Lung (tissue), 12 donors: Measurements from ENCODE around the gene FAM131C. TPM values are rescaled to one million over a fixed set of nuclear protein-coding genes. Genes with fewer than 3 reads are reported as not detected.

ENCODE experiments used
- ATAC-seq: fragments of 200-7000 bp; cut with Tn5 transposase; one replicate; pipeline ENCODE4 v1.9.1; 2020; ENCODE audit warnings: moderate number of reproducible peaks; ENCODE audit not compliant: insufficient read depth, low FRiP score
- DNase-seq, 3 donors: peaks; one replicate each; pipeline ENCODE4 v3.0.0-alpha.2; 2013 to 2017
- H3K27ac ChIP-seq, 2 donors: one replicate each; pipeline ENCODE4 v1.5.1; 2013; ENCODE audit warnings: mild to moderate bottlenecking in 2 of 2, moderate library complexity in 2 of 2, control low read depth in 1 of 2, inconsistent platforms in 1 of 2, low read depth in 1 of 2, low read length in 1 of 2
- H3K27me3 ChIP-seq, 3 donors: one replicate each; pipeline ENCODE4 v1.5.1; 2013; ENCODE audit warnings: low read length in 2 of 3; ENCODE audit not compliant: control insufficient read depth in 3 of 3, insufficient read depth in 3 of 3
- H3K36me3 ChIP-seq, 4 donors: one replicate each; pipeline ENCODE4 v1.5.1; 2013; ENCODE audit warnings: low read length in 4 of 4, mild to moderate bottlenecking in 1 of 4, moderate library complexity in 1 of 4; ENCODE audit not compliant: control insufficient read depth in 4 of 4, insufficient read depth in 4 of 4
- H3K4me1 ChIP-seq, 5 donors: one replicate each; pipeline ENCODE4 v1.5.1; 2013; ENCODE audit warnings: low read length in 5 of 5, mild to moderate bottlenecking in 2 of 5, moderate library complexity in 1 of 5; ENCODE audit not compliant: control insufficient read depth in 5 of 5, insufficient read depth in 5 of 5
- H3K4me3 ChIP-seq: one replicate; pipeline ENCODE4 v1.5.1; 2013; ENCODE audit warnings: mild to moderate bottlenecking, control low read depth, moderate library complexity
- H3K9ac ChIP-seq, 2 donors: one replicate each; pipeline ENCODE4 v1.5.1; 2013; ENCODE audit warnings: low read length in 2 of 2, control low read depth in 1 of 2; ENCODE audit not compliant: insufficient read depth in 1 of 2
- H3K9me3 ChIP-seq, 4 donors: one replicate each; pipeline ENCODE4 v1.5.1; 2013; ENCODE audit warnings: low read length in 3 of 4, mild to moderate bottlenecking in 1 of 4, moderate library complexity in 1 of 4; ENCODE audit not compliant: control insufficient read depth in 4 of 4, insufficient read depth in 3 of 4
- CTCF ChIP-seq: IDR thresholded peaks from 2 replicates; pipeline ENCODE4 v1.5.1; 2012; ENCODE audit warnings: mild to moderate bottlenecking; ENCODE audit errors: control extremely low read depth, extremely low read depth
- WGBS, 2 donors: extraction: QIAGEN DNeasy Blood & Tissue Kit; methylation state at CpG; one replicate each; pipeline ENCODE4 v1.1.7; 2013; 5-methylcytosine and 5-hydroxymethylcytosine counted together
- polyA plus RNA-seq, 2 donors: library from polyadenylated mRNA; stranded (reverse); fragments of 200-250 nt; gene quantifications; one replicate each; pipeline ENCODE4 v1.2.1, GENCODE V29; 2013
- total RNA-seq, 2 donors: library from RNA; depleted of rRNA in 1 of 2; stranded (reverse); fragments of >200 nt in 1 of 2; gene quantifications; one replicate each; pipeline ENCODE4 v1.2.1, GENCODE V29; 2014 to 2021
- donor health status: control.
- donor health status: control.
- donor health status: Bipolar disorder and iron deficiency.
- donor health status: healthy.
- donor health status: DM: yes; HTN: yes; CAD: no.

Gene FAM131C
- total and polyA plus RNA-seq, 4 donors = not detected

- ATAC-seq = no peak
- Histone ChIP-seq H3K9ac (no peak overlapping the region), H3K27ac (no peak overlapping the region), H3K9me3 (no peaks in the 10 kb centered on the region), H3K4me3 (no peak overlapping the region), H3K36me3 (no peaks in the 10 kb centered on the region), H3K4me1 (peaks cover 0 to 5% (median 3%) of the 10 kb centered on the region in 5 donors), H3K27me3 (peaks cover 4 to 12% (median 6%) of the 10 kb centered on the region in 3 donors)
- 6 to 14% methylated on average over 23 to 49 of the region's 49 CpGs for WGBS, 2 donors
- TF ChIP-seq CTCF = no peak
- no peak for DNase-seq
These were observed 601 bp downstream of the FAM131C start for GRCh38 chr1:16072616-16073484.

GRCh38 chr1:16072095-16072494 is 1.4 kb downstream of the FAM131C start:
- Histone ChIP-seq H3K4me1 (peaks cover 0 to 5% (median 3%) of the 10 kb centered on the region in 5 donors), H3K36me3 (no peaks in the 10 kb centered on the region), H3K27me3 (peaks cover 4 to 12% (median 6%) of the 10 kb centered on the region in 3 donors), H3K27ac (no peak overlapping the region), H3K9me3 (no peaks in the 10 kb centered on the region), H3K9ac (no peak overlapping the region), H3K4me3 (no peak overlapping the region)
- WGBS, 2 donors = 78 to 83% methylated on average over 5 of the region's 5 CpGs
- no peak for ATAC-seq
- no peak for DNase-seq
- no peak for TF ChIP-seq CTCF

- Histone ChIP-seq H3K36me3 (no peaks in the 10 kb centered on the region), H3K27me3 (peaks cover 4 to 12% (median 6%) of the 10 kb centered on the region in 3 donors), H3K4me1 (peaks cover 0 to 5% (median 3%) of the 10 kb centered on the region in 5 donors), H3K9ac (no peak overlapping the region), H3K4me3 (no peak overlapping the region), H3K9me3 (no peaks in the 10 kb centered on the region), H3K27ac (no peak overlapping the region)
- TF ChIP-seq CTCF = no peak
- WGBS, 2 donors = 96 to 99% methylated on average over 6 of the region's 6 CpGs
- ATAC-seq (no peak), DNase-seq (no peak)
These were observed 1.8 kb downstream of the FAM131C start for GRCh38 chr1:16071614-16072013.
